Heart left ventricle (tissue), 16 donors: ENCODE results near the gene ATRN. TPM values are rescaled to one million over a fixed set of nuclear protein-coding genes. Genes with fewer than 3 reads are reported as not detected.

Source experiments
- ATAC-seq, 4 donors: fragments of 200-7000 bp; cut with Tn5 transposase; one replicate each; pipeline ENCODE4 v1.9.1; 2020 to 2022; ENCODE audit warnings: moderate library complexity in 4 of 4, mild to moderate bottlenecking in 3 of 4, moderate number of reproducible peaks in 1 of 4
- DNase-seq, 5 donors: peaks; one replicate each; pipeline ENCODE4 v3.0.0-alpha.2; 2020
- H3K27ac ChIP-seq, 12 donors: fragments of 200-600 bp; sonication (generic) in 4 of 12; one replicate each; pipeline versions ENCODE4 v1.5.0 to v1.8.0; 2016 to 2022; ENCODE audit warnings: mild to moderate bottlenecking in 2 of 12
- H3K27me3 ChIP-seq, 9 donors: fragments of 200-600 bp; sonication (generic) in 2 of 9; one replicate each; pipeline versions ENCODE4 v1.5.1 to v1.8.0; 2016 to 2022; ENCODE audit warnings: mild to moderate bottlenecking in 3 of 9
- H3K36me3 ChIP-seq, 9 donors: fragments of 200-600 bp; sonication (generic) in 2 of 9; one replicate each; pipeline versions ENCODE4 v1.5.0 to v1.8.0; 2018 to 2022; ENCODE audit warnings: mild to moderate bottlenecking in 2 of 9
- H3K4me1 ChIP-seq, 12 donors: fragments of 200-600 bp; sonication (generic) in 4 of 12; one replicate each; pipeline versions ENCODE4 v1.5.0 to v1.8.0; 2016 to 2022; ENCODE audit warnings: mild to moderate bottlenecking in 3 of 12
- H3K4me3 ChIP-seq, 12 donors: fragments of 200-600 bp; sonication (generic) in 4 of 12; one replicate each; pipeline versions ENCODE4 v1.5.0 to v1.8.0; 2017 to 2022; ENCODE audit warnings: mild to moderate bottlenecking in 9 of 12, moderate library complexity in 4 of 12
- H3K9me3 ChIP-seq, 12 donors: fragments of 200-600 bp; sonication (generic) in 4 of 12; one replicate each; pipeline versions ENCODE4 v1.5.0 to v1.8.0; 2016 to 2022; ENCODE audit warnings: mild to moderate bottlenecking in 1 of 12
- POLR2A ChIP-seq, 2 donors: fragments of 450-650 bp; IDR thresholded peaks; one replicate each; pipeline ENCODE4 v1.6.1; 2017; ENCODE audit warnings: antibody characterized with exemption in 2 of 2, mild to moderate bottlenecking in 2 of 2, moderate library complexity in 2 of 2
- WGBS, 4 donors: extraction: QIAGEN DNeasy Blood & Tissue Kit in 2 of 4; methylation state at CpG; one replicate each; pipeline versions ENCODE4 v1.1.5 to v1.1.7; 2013 to 2018; 5-methylcytosine and 5-hydroxymethylcytosine counted together
- intact Hi-C, 10 donors: fragments of 100-400 bp; cut with DNase I; formaldehyde crosslinking; loops; one replicate each; pipeline versions ENCODE4 v1.11.1 to v1.14.2; 2022
- polyA plus RNA-seq, 2 donors: library from polyadenylated mRNA; stranded (reverse); fragments of 200-250 nt; gene quantifications; one replicate each; pipeline ENCODE4 v1.2.3, GENCODE V29; 2013
- total RNA-seq, 9 donors: library from RNA; depleted of rRNA in 2 of 9; stranded (reverse); fragments of >200 nt in 2 of 9; fragmentation: NEBNext Ultra II Directional in 3 of 9; extraction: Animal tissue kit (Norgen Biotek cat#: 25700) in 3 of 9; gene quantifications; one replicate each; pipeline versions ENCODE4 v1.1.0 to v1.2.4, GENCODE V29; 2016 to 2023
- TF ChIP-seq, protein P1 (sequence below), 12 donors: fragments of 200-600 bp; sonication (generic) in 4 of 12; IDR thresholded peaks; one replicate each; pipeline versions ENCODE4 v1.5.0 to v1.8.0; 2018 to 2022; ENCODE audit warnings: antibody characterized with exemption in 12 of 12, mild to moderate bottlenecking in 5 of 12
- donor health status: ischemic (EF 13 %, LVEDD 7.1; RV severe dilation, severe dysfunction).
- donor health status: healthy with polysubstance abuse.
- donor health status: DM: no; HTN: yes; CAD: no.
- donor health status: DM: no; HTN: no; CAD: no.
- donor health status: ischemic (EF 25% LVEDD 6.9; RV normal size, moderate dysfunction).
- donor health status: ischemic (EF 25% LVEDD 5.7; RV mildly dilated, moderate dysfunction).
- donor health status: healthy.
- donor health status: DM: yes; HTN: yes; CAD: no.
- donor health status: ischemic (EF 35%, LVEDD 5.7; RV mildly dilated, moderate dysfunction).
- donor health status: nonischemic (EF 11% LVEDD 7.7; RV severe dilation, severe dysfunction).
- donor health status: DM: yes; HTN: yes; CAD: no.
- donor health status: PGD.
- donor health status: ischemic (EF 29% LVEDD 5.4; RV normal size, mild dysfunction).
- donor health status: nonischemic (EF 23%, LVEDD 6.1; RV moderate dilation, normal function).

The ATRN gene
- total and polyA plus RNA-seq, 11 donors = 4.8 to 44.7 (median 32.6) TPM

DNA sequence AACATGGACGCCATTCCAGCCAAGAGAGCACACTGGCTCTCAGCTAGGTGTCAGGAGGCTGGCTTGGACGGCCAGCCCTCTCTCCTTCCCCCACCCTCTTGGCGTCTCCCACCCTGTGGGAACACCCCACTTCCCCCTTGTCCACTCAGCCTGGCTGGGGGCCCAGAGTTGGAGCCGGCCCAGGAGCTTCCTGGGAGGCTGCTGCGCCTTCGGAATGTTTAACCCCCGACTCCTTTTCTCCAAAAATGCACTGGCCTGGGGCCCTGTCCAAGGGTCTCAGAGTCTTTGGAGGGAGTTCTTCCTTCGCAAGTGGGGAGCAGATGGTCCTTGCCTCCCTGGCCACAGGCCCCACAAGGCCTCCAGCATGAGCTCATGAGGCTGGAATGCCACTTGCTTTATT, 206.9 kb downstream of the ATRN start:
- 29 to 48% (median 42%) methylated on average over 7 to 8 of the region's 8 CpGs for WGBS, 4 donors
- Histone ChIP-seq H3K27me3 (peaks cover 4 to 59% (median 37%) of the 10 kb centered on the region in 9 donors), H3K27ac (peak overlapping the region in 8 of 12 donors; percentile 12 to 92 (median 36)), H3K4me1 (peaks cover 0 to 53% (median 24%) of the 10 kb centered on the region in 12 donors), H3K4me3 (no peak overlapping the region), H3K9me3 (no peaks in the 10 kb centered on the region), H3K36me3 (peaks cover 0 to 2% (median 0%) of the 10 kb centered on the region in 9 donors)
- TF ChIP-seq, protein P1, sequence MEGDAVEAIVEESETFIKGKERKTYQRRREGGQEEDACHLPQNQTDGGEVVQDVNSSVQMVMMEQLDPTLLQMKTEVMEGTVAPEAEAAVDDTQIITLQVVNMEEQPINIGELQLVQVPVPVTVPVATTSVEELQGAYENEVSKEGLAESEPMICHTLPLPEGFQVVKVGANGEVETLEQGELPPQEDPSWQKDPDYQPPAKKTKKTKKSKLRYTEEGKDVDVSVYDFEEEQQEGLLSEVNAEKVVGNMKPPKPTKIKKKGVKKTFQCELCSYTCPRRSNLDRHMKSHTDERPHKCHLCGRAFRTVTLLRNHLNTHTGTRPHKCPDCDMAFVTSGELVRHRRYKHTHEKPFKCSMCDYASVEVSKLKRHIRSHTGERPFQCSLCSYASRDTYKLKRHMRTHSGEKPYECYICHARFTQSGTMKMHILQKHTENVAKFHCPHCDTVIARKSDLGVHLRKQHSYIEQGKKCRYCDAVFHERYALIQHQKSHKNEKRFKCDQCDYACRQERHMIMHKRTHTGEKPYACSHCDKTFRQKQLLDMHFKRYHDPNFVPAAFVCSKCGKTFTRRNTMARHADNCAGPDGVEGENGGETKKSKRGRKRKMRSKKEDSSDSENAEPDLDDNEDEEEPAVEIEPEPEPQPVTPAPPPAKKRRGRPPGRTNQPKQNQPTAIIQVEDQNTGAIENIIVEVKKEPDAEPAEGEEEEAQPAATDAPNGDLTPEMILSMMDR (IDR thresholded peaks at IDR 0.05) = no peak
- TF ChIP-seq POLR2A (IDR thresholded peaks at IDR 0.05) = no peak
- ATAC-seq = no peak
- peak in 3 of 5 donors; percentile 44 to 80 (median 66) for DNase-seq
- intact Hi-C loops = loop anchor here in 8 of 10 donors (2.0 to 10.0 kb wide), 9 partner anchors 33 to 417 kb away; partner anchors contain the start of genes ADISSP (in 2 of the 8) and SPEF1 (in 1 of the 8)

DNA sequence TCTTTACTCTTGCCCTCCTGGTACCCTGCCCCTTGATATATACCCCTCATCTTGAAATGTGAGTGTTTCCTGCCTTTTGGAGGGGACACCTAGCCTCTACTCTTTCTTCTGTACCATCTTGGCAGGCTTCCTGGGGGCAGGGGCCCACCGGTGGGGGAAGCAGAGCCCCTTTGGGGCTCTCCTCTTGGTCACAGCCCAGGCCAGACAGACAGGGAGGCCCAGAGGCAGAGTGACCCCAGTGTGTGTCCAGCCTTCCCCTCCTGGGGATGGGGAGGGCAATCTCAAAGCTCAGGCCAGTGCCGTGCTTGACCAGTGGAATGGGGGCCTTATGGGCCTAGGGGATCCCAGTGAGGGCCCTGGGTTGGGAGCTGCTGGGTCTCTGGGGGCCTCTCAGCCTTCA, 207.4 kb downstream of the ATRN start:
- Histone ChIP-seq H3K27ac (peak overlapping the region in 8 of 12 donors; percentile 12 to 92 (median 36)), H3K4me1 (peaks cover 0 to 53% (median 24%) of the 10 kb centered on the region in 12 donors), H3K4me3 (no peak overlapping the region), H3K36me3 (peaks cover 0 to 2% (median 0%) of the 10 kb centered on the region in 9 donors), H3K9me3 (no peaks in the 10 kb centered on the region), H3K27me3 (peaks cover 0 to 59% (median 33%) of the 10 kb centered on the region in 9 donors)
- 52 to 65% (median 61%) methylated on average over 1 to 2 of the region's 2 CpGs for WGBS, 4 donors
- DNase-seq = peak in 1 of 5 donors; percentile 32
- TF ChIP-seq POLR2A (IDR thresholded peaks at IDR 0.05) = no peak
- TF ChIP-seq, protein P1 (IDR thresholded peaks at IDR 0.05) = no peak
- no peak for ATAC-seq
- intact Hi-C loops = loop anchor here in 7 of 10 donors (2.0 to 10.0 kb wide), 9 partner anchors 33 to 417 kb away; partner anchors contain the start of genes ADISSP (in 2 of the 7) and SPEF1 (in 1 of the 7)

DNA sequence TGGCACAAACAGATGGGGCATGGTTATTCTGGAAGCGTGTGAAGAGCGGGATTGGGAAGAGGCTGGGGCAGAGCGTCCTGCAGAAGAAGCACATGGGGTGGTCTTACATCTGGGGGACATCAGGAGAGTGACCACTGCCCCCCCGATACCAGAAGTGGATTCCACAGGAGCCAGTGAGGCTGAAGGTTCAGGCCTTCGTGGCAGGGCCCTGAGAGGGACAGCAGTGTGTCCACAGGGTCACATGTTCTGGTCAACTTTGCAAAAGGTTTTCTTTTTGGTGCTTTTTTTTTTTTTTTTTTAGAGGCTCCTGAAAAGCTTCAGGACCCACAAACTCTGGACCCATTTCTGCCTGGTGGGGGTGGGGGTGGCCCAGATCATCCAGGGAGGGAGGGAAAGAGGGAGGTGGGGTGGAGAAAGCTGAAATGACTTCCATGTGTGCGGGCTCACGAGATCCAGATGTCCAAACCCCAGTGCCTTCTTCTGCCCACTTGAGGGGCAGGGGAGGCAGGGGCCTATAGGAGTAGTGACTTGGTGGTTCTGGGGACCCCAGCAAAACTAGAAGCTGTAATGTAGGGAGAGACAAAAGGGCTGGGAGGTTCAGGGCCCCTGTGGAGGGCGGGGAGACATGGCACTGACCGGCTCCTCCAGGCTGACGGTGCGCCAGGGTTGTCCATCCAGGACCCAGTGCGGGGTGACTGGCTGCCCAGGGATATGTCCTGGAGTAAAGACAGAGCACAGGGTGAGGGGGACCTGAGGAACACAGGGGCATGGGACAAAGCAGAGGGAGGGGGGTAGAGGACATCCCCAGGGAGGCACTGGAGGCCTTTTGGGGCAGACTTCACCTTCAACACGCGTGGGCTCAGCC, 208.3 kb downstream of the ATRN start:
- DNase-seq = no peak
- WGBS, 4 donors = 80 to 90% (median 87%) methylated on average over 14 of the region's 14 CpGs
- Histone ChIP-seq H3K4me3 (no peak overlapping the region), H3K27ac (peak overlapping the region in 10 of 12 donors; percentile 20 to 92 (median 66)), H3K36me3 (peaks cover 0 to under 1% (median 0%) of the 10 kb centered on the region in 9 donors), H3K27me3 (peaks cover 0 to 52% (median 24%) of the 10 kb centered on the region in 9 donors), H3K4me1 (peaks cover 0 to 53% (median 24%) of the 10 kb centered on the region in 12 donors), H3K9me3 (no peaks in the 10 kb centered on the region)
- intact Hi-C loops = loop anchor here in 7 of 10 donors (1.0 to 10.0 kb wide), 10 partner anchors 31 to 416 kb away; partner anchors contain the start of genes ADISSP (in 2 of the 7) and SPEF1 (in 1 of the 7)
- TF ChIP-seq, protein P1 (IDR thresholded peaks at IDR 0.05) = no peak
- no peak for TF ChIP-seq POLR2A (IDR thresholded peaks at IDR 0.05)
- no peak for ATAC-seq
